Tibial artery (tissue), 4 donors: ENCODE results near the gene HOXA11.

Source experiments
- DNase-seq, 2 donors: peaks; one replicate each; pipeline ENCODE4 v3.0.0-alpha.2; 2019
- H3K27ac ChIP-seq, 2 donors: fragments of 200-600 bp; sonication (generic) in 1 of 2; 1 replicate in 1 of 2; 2 replicates in 1 of 2; pipeline ENCODE4 v1.5.1; 2018 to 2019; ENCODE audit warnings: mild to moderate bottlenecking in 1 of 2
- H3K27me3 ChIP-seq, 2 donors: fragments of 200-600 bp; sonication (generic) in 1 of 2; one replicate each; pipeline versions ENCODE4 v1.5.1 to v1.6.0; 2016 to 2019
- H3K36me3 ChIP-seq, 3 donors: fragments of 200-600 bp; sonication (generic) in 2 of 3; one replicate each; pipeline ENCODE4 v1.5.1; 2016 to 2019; ENCODE audit warnings: mild to moderate bottlenecking in 2 of 3
- H3K4me1 ChIP-seq, 4 donors: fragments of 200-600 bp; sonication (generic) in 2 of 4; 1 replicate in 3 of 4; 2 replicates in 1 of 4; pipeline ENCODE4 v1.5.1; 2016 to 2019
- H3K4me3 ChIP-seq, 2 donors: fragments of 200-600 bp; sonication (generic) in 1 of 2; 1 replicate in 1 of 2; 2 replicates in 1 of 2; pipeline ENCODE4 v1.5.1; 2018 to 2019; ENCODE audit warnings: mild to moderate bottlenecking in 2 of 2
- H3K9me3 ChIP-seq, 3 donors: fragments of 200-600 bp; sonication (generic) in 1 of 3; one replicate each; pipeline ENCODE4 v1.5.1; 2016 to 2019
- intact Hi-C: fragments of 100-400 bp; cut with DNase I; formaldehyde crosslinking; loops from one replicate; pipeline ENCODE4 v1.15.0; 2023; ENCODE audit warnings: low total_unique reads
- TF ChIP-seq, protein P1 (sequence below), 2 experiments: fragments of 200-600 bp in 1 of 2; fragments of 450-650 bp in 1 of 2; IDR thresholded peaks; one replicate each; pipeline ENCODE4 v1.5.1; 2017 to 2019; ENCODE audit warnings: antibody characterized with exemption in 2 of 2, mild to moderate bottlenecking in 1 of 2, moderate library complexity in 1 of 2

HOXA11 gene

DNA sequence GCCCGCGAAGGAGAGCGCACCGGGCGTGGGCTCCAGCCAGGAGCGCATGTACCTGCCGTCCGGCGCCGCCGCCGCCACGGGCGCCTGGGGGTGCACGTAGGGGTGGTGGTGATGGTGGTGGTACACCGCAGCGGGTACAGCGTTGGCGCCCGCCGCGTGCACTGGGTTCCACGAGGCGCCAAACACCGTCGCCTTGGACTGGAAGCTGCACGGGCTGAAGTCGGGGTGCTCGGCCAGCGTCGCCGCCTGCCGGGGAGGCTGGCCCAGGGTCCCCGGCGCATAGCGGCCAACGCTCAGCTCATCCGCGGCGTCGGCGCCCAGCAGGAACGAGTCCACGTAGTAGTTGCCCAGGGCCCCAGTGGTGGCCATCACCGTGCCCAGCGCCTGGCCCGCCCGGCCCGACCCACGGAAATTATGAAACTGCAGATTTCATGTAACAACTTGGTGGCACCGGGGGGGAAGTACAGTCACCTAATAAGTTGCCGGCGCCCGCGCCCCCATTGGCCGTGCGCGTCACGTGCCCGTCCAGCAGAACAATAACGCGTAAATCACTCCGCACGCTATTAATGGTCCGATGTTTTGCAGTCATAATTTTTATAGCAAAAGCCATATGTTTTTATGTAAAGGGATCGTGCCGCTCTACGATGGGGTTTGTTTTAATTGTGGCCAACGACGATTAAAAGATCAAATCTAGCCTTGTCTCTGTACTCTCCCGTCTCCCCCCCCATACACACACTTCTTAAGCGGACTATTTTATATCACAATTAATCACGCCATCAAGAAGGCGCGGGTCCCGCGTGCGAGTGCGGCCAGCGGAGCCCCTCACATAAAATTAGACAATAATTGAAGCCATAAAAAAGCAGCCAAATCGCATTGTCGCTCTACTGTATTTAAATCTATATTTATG lies 19.7 kb downstream of the HOXA11 start, which contains the start of gene HOXA9:
HOXA9 (minus strand) TSS at position 449 of the 907 bp plus-strand sequence; CDS start at position 369, 80 bp downstream.
- TF ChIP-seq, protein P1, sequence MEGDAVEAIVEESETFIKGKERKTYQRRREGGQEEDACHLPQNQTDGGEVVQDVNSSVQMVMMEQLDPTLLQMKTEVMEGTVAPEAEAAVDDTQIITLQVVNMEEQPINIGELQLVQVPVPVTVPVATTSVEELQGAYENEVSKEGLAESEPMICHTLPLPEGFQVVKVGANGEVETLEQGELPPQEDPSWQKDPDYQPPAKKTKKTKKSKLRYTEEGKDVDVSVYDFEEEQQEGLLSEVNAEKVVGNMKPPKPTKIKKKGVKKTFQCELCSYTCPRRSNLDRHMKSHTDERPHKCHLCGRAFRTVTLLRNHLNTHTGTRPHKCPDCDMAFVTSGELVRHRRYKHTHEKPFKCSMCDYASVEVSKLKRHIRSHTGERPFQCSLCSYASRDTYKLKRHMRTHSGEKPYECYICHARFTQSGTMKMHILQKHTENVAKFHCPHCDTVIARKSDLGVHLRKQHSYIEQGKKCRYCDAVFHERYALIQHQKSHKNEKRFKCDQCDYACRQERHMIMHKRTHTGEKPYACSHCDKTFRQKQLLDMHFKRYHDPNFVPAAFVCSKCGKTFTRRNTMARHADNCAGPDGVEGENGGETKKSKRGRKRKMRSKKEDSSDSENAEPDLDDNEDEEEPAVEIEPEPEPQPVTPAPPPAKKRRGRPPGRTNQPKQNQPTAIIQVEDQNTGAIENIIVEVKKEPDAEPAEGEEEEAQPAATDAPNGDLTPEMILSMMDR (IDR thresholded peaks at IDR 0.05) = peak; percentile 12 to 30
- H3K36me3 ChIP-seq = no peaks in the 10 kb centered on the region
- peak; percentile 97 to 98 for DNase-seq
- peaks cover 0 to 58% (median 16%) of the 10 kb centered on the region in 4 donors for H3K4me1 ChIP-seq
- H3K9me3 ChIP-seq = no peaks in the 10 kb centered on the region
- intact Hi-C loops = loop anchor here (10.0 kb wide), 1 partner anchor 1771 kb away; no protein-coding TSS in a partner anchor
- no peaks in the 10 kb centered on the region for H3K27me3 ChIP-seq
- peak within 1 kb of the TSS; percentile 68 to 91 for H3K4me3 ChIP-seq
- H3K27ac ChIP-seq = peak within 1 kb of the TSS; percentile 96 to 97

DNA sequence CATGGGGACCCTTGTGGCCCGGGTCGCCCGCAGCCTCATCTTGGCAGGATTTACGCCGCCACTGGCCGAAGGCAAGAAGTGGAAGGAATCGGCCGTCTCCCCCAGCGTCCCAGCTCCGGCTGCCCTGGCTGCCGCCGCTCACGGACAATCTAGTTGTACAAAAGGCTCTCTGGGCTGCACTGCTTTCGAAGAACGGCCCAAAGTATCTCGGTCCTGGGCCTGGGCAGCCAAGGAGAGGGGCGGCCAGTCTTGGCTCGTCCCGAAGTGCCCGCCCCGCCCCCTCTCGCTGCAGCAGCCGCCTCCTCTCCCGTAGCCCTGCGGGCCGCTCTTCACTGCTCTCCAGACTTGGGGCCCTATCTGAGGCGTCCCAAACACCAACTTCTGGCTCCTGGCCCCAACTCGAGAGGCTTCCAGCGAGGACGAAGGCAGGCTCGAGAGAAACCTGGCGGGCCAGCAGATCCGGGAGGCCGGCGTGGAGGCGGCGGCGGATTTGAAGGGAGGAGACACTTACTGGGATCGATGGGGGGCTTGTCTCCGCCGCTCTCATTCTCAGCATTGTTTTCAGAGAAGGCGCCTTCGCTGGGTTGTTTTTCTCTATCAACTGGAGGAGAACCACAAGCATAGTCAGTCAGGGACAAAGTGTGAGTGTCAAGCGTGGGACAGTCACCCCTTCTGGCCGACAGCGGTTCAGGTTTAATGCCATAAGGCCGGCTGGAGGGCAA lies 20.5 kb downstream of the HOXA11 start:
- H3K4me1 ChIP-seq = peaks cover 0 to 62% (median 18%) of the 10 kb centered on the region in 4 donors
- H3K4me3 ChIP-seq = peak overlapping the region; percentile 68 to 91
- TF ChIP-seq, protein P1 (IDR thresholded peaks at IDR 0.05) = peak; percentile 3 to 25
- peak in 1 of 2 donors; percentile 84 for DNase-seq
- peak overlapping the region; percentile 96 to 97 for H3K27ac ChIP-seq
- intact Hi-C loops = loop anchor here (5.0 to 10.0 kb wide), 2 partner anchors 962 to 1770 kb away; partner anchors contain the start of genes CBX3 and HNRNPA2B1
- no peaks in the 10 kb centered on the region for H3K27me3 ChIP-seq
- H3K36me3 ChIP-seq = no peaks in the 10 kb centered on the region
- H3K9me3 ChIP-seq = no peaks in the 10 kb centered on the region

DNA sequence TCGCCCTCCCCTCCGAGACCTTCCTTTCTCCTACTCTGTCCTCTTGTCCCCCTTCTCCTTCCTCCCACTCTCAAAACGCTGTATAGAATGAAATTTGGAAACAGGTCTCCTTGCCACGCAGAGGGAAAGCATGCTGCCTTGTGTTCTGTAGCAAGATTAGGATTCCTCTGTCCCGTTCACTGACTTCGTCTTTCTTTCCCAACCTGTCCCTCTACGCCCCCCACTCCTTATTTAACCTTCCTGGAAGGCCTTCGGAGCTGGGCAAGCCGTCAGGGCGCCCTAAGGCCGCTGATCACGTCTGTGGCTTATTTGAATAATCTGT lies 21.0 kb downstream of the HOXA11 start:
- TF ChIP-seq, protein P1 (IDR thresholded peaks at IDR 0.05) = peak in 1 of 2 experiments; percentile 5
- Histone ChIP-seq H3K9me3 (no peaks in the 10 kb centered on the region), H3K27ac (peak overlapping the region; percentile 96 to 97), H3K36me3 (no peaks in the 10 kb centered on the region), H3K4me1 (peaks cover 0 to 62% (median 18%) of the 10 kb centered on the region in 4 donors), H3K27me3 (no peaks in the 10 kb centered on the region), H3K4me3 (peak overlapping the region; percentile 68 to 91)
- intact Hi-C loops = loop anchor here (5.0 to 10.0 kb wide), 2 partner anchors 962 to 1769 kb away; partner anchors contain the start of genes CBX3 and HNRNPA2B1
- no peak for DNase-seq

DNA sequence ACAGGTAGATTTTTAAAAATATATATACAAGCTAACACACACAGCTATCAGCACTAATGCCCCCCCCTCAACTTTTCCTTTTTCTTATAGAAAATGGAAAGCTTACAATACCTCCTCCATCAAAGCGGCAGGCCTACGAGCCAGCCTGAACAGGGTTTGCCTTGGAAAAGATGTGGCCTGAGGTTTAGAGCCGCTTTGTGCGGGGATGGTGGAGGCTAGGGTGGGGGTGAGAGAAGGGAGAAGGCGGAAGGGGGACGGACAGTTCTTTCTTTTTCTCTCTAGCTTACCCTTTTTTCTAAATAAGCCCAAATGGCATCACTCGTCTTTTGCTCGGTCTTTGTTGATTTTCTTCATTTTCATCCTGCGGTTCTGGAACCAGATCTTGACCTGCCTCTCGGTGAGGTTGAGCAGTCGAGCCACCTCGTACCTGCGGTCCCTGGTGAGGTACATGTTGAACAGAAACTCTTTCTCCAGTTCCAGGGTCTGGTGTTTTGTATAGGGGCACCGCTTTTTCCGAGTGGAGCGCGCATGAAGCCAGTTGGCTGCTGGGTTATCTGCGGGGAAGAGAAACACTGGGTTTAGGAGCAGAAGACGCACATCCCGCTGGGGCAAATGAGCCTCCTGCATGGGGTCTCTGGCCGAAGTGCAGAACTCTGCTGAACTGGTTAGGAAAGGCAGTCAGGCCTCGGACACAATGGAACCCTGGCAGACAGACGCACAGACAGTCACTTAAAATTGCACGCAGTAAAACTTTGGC lies 21.6 kb downstream of the HOXA11 start:
- Histone ChIP-seq H3K4me1 (peaks cover 0 to 62% (median 18%) of the 10 kb centered on the region in 4 donors), H3K36me3 (no peaks in the 10 kb centered on the region), H3K9me3 (no peaks in the 10 kb centered on the region), H3K27ac (peak overlapping the region; percentile 96 to 97), H3K27me3 (no peaks in the 10 kb centered on the region), H3K4me3 (peak overlapping the region; percentile 68 to 91)
- TF ChIP-seq, protein P1 (IDR thresholded peaks at IDR 0.05) = no peak
- intact Hi-C loops = loop anchor here (5.0 to 10.0 kb wide), 2 partner anchors 961 to 1769 kb away; partner anchors contain the start of genes CBX3 and HNRNPA2B1
- DNase-seq = peak in 1 of 2 donors; percentile 61
